GM19324 (cell line): ENCODE measurements around the gene KCNN3.
"Not testable (repeated sequence)": the region's sequence is repeated elsewhere in the genome, so short reads cannot be mapped to it uniquely, and the experiment has no call there.

Experiments
- ATAC-seq: cut with Tn5 transposase; IDR thresholded peaks from one replicate; pipeline ENCODE4 v1.9.1; 2021; ENCODE audit warnings: mild to moderate bottlenecking, moderate library complexity; ENCODE audit not compliant: unreplicated experiment, low FRiP score

Gene KCNN3

DNA sequence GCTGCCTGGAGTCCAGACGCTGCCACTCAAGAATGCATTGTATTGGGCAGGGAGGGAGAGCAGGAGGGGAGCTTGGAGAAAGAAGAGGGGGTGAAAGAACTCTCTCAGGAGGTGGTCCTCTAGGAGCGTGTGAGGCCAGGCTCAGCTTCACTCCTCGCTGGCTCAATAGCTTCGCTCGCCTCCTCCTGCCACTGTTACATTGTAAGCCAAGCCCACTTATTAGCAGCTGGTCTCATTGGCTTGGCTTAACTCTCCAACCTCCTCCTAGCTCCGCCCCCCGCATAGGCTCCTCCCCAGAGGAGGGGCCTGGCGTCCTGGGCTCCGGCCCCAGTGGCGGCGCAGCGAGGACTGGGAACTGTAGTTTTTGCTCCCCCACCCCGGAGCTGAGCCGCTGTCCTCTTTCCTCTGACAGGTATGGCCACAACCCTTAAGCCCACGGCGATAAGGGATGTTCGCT lies at the start of gene KCNN3:
KCNN3 (minus strand) TSS at position 167 of the 457 bp plus-strand sequence. CDS start 317 bp downstream, outside the sequence.
- ATAC-seq = peak; percentile 83

DNA sequence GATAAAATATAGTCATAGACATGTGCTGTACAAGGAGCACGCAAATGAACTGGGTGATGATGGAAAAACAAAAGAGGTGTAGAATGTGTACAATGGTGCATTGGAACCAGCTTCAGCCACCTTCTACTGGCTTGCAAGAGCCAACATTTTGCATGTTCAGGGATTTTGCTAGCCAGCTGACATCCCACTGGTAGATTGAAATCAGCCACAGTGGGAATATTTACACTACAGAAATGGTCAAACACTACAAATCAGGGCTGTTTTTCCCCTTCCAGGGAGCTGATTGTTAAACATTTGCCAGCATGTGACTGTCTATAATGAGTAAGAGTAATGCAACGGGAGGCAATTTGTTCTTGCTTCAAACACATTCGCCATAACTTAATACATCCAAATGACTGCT lies 43.2 kb upstream of the KCNN3 start:
- ATAC-seq = no peak

DNA sequence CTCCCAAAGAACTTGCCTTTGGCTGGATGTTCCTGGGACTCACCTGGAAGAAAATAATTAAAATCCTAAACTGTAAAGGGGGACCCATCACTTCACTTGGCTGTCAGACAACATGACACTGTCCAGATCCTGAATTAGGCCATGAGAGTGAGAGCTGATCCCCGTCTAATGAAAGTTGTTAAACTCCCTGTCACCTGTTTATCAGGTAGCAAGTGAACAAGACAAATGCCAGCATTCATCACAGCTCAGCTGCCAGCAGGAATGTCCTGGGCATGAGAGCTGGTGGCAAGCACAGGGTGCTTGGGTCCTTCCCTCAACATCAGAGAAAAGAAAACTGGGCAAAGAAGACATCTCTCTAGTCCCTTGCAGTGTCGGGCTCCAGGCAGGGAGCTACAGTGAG lies 42.7 kb upstream of the KCNN3 start:
- no peak for ATAC-seq

DNA sequence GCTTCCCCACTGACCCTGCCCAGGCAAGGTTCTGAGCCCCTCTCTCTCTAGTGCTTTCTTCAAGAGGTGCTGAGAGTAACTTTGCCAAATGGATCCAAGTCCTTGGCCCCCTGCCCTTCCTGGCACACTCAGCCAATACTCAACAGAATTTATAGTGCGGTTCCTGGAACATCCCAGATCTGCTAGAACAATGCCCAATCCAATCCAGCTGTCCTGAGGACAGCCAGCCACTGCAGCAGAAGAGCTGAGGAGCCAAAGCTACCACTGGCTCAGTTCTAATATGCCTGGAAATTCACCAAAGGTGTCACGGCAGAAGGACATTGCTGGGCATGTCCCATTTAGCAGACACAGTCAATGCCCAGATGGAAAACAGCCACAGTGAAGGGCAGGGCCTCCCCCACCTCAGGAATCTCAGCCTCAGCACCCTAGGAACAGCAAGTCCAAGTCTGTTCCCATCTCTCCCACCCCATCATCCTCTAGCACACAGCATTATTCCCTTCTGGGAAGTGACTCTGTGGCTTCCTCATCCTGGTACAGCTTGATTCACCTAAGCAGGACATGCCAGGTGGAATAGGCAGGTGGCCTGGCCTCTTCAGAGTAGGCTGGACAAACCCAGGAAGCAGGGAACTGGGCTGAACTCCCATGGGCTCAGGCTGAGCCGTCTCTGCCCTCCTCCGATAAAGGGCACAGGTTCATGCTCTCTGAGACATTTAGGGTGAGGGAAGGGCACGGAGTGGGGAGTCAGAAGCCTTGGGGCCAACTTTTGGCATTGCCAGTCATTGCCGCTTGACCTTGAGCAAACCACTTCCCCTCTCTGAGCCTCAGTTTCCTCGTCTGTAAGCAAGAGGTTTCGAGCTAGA lies 41.8 kb upstream of the KCNN3 start:
- no peak for ATAC-seq

DNA sequence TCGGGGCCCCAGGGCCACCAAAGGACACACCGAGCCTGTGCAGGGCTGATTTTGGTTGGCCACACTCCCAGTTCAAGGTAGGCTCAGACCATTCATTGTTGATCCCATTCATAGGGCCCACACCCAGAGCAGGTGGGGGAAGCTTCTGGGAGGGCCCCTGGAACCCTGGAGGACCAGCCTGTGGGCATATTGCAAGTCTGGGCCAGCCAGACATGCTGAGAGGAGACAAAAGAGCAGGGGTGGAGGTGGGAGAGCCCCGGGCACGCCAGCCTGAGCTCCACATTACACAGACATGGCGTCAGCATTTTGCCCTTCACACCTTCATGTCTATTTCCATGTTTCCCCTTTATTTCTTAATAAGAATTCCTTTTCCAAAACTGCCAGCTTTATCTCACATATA lies 40.8 kb upstream of the KCNN3 start:
- ATAC-seq = no peak

DNA sequence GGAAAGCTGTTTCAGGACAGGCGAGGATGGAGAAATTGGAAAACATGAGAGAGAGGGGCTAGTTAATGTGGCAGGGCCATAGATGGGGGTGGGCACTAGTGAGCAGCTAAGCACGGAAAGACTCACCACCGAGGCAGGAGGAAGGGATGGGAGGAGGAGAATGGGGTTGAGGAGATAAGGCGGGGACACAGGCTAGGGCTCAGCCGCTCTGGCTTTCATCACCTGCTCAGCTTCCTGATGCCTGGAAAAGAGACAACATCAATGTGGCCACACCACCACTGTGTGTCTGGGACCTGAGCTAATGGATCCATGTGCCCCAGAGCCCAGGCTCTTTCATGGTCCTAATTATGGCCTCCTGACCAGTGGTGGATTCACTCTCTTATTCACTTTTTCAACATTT lies 38.9 kb upstream of the KCNN3 start:
- no peak for ATAC-seq

DNA sequence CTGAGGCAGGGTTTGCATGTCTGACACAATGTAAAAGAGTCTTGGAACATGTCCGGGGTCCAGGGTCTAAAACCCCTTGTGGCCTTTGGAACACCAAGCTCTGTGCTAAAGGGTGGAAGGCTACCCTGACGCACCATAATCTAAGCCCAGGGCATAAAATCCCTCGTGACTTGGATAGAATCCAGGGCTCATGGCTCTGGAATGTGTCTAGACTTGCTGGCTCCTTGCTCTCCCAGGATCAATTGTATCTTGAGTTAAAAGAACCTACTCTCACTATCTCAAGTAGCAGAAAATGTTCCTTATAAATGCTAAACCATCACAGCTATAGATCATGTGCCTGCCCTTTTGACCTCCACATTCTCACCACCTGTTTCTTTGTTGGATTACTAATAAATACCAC lies 38.0 kb upstream of the KCNN3 start:
- not testable (repeated sequence) for ATAC-seq

DNA sequence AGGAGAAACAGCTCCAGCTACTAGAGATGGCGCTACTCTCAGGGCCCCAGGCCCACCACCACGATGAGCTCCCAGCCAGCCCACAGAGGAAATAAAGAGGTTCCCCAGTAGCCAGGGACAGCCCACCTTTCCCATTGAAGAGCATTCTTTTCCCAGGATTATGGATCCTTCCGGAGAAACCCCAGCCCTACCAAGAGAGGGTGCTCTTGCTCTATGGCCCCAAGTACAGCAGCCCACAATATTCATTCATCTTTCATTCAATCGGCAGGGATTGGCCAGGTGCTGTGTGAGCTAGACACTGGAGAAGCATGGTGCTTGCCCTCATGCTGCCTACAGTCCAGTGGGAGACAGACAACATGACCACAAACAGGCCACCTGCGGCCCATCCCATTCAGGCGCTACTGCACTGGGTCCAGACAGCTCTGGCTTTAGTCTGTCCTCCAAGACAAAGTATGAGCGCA lies 36.6 kb upstream of the KCNN3 start:
- ATAC-seq = no peak

DNA sequence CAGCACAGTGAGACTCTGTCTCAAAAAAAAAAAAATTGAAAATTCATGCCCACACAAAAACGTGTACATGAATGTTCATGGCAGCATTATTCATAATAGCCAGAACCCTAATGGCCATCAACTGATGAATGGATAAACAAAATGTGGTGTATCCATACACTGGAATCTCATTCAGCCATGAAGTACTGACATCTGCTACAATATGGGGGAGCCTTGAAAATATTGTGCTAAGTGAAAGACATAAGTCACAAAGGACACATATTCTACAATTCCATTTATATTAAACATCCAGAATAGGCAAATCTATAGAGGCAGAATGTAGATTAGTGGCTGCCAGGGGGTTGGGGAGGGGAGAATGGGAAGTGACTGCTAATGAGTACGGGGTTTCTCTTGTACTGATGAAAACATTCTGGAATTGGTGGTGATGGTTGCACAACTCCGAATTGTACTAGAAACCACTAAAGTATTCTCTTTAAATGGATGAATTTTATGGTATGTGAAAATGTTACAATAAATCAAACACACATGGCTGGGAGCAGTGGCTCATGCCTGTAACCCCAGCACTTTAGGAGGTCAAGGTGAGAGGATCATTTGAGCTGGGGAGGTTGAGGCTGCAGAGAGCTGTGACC lies 33.0 kb upstream of the KCNN3 start:
- ATAC-seq = no peak

DNA sequence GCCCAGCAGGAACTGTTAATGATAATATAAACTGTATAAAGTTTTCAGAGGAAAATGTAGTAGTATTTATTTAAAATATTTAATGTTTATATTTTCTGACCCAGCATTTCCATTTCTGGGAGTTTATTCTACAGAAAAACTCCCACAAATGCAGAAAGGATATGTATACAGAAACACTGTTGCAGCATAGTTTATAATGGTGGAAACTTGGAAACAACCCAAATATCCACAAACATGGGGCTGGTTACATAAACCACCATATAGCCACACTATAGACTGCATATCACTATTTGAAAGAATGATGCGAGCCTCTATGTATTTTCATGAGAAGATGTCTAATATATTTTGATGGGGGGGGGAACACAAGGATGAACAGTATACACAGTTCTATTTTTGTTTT lies 31.5 kb upstream of the KCNN3 start:
- no peak for ATAC-seq

DNA sequence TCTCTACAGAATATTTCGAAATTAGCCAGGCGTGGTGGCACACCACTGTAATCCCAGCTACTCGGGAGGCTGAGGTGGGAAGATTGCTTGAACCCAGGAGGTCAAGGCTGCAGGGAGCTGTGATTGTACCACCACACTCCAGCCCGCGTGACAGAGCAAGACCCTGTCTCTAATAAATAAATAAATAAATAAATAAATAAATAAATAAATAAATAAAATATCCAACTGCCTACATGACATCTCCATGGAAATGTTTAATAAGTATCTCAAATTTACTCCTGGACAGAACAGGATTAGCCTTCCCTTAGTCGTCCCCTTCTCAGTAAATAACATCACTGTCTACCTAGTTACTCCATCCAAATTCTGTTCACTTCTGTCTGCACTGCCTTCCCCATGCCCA lies 29.0 kb upstream of the KCNN3 start:
- no peak for ATAC-seq

DNA sequence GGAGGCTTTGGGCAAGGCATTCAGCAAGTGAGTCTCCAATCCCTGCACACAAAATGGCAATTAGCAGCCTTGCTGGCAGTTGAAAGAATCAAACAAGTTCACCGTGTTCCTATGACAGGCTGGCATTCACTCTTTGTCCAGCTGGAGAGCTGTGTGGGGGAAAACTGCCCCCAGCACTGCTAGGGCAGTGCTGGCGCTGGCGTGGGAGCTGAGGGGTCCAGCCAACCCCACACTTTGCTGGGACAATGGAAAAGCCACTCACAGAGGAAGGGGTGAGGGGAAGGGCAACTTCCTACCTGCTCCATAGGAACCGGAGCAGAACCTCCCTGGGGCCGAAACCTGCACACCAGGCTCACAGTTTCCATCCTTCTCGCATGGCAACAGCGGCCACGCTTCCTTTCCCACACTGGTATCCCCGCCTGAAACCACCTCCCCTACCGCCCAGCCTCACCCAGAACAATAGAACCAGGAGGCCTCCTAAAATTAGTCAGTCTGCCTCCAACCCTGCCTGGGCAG lies 26.7 kb upstream of the KCNN3 start:
- no peak for ATAC-seq

DNA sequence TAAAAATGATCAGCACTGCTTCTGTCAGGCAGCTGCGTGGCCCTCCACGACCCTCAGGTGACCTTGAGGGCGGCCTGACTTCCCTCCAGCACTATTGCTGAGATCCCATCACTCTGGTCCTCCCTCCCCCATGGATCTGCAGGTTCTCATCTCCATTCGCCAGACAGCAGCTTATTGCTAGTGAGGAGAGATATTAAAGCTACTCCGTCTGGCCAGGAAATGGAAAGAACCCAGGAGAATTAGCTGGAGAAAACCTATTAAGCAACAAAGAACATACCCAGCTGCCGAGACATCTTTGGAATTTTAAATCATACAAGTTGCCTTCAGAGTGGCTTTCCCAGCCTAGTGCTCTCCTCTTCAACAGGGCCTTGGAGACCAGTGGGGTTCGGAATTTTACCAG lies 25.7 kb upstream of the KCNN3 start:
- no peak for ATAC-seq

DNA sequence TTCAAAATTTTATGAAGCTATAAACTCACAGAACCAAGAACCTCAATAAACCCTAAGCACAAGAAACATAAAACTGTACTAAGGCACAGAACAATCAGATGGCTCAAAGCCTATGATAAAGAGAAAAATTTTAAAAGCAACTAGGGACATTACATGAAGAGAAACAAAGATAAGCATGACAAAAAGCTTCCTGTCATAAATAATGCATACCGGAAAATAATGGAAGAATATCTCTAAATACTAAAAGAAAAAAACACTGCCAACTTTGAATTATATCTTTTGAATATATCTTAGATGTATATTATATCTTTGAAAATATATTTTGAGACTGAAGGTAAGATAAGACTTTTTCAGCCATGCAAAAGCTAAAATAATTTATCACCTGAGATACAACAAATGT lies 21.4 kb upstream of the KCNN3 start:
- no peak for ATAC-seq

DNA sequence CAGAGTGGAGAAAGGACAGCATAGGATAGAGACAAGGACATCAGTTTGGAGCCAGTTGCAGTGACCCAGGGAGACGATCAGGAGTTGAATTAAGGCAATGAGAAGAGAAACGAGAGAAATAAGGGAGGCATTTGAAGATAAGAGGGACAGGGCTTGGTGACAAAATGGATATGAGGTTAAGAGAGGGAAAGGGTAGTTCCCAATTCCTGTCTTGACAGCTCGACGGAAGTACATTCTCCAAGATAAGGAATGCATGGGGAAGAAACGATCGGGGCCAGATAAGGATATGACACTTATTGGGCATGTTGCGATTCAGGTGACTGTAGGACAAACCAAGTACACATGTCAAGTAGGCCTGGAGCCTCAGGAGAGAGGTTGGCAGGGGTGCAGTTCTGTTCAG lies 18.7 kb upstream of the KCNN3 start:
- ATAC-seq = no peak

DNA sequence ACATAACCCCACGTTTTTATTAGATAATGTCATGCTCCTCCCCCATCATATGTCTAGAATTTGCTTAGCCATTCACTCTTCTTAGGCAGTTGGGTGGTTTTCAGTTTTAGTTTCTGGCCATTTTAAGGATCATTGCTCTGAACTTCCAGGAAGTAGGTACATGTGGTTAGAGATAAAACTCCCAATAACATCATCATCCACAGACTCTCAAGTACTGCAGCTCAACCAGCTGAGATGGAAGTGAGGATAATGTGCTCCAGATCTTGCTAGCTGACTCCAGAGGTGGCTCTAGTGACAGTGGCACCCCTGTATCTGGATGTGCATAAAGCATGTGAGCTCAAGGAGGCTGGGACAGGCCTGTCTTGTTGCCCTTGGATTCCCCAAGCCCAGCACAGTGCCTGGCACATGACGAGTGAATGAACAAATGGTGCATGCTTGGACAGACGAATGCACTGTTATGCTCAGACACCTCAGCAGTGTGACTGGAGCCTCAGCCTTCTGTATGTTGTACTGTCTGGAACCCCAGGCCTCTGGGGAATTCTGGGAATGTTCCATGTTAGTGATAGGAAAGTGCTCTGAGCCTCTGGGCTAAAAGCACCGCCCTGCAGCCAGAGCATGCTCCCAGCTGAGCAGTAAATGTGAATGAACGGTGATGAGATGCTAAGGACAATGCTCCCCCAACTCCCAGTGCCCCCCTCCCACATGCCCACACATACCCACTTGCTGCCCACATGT lies 16.4 kb upstream of the KCNN3 start:
- no peak for ATAC-seq

DNA sequence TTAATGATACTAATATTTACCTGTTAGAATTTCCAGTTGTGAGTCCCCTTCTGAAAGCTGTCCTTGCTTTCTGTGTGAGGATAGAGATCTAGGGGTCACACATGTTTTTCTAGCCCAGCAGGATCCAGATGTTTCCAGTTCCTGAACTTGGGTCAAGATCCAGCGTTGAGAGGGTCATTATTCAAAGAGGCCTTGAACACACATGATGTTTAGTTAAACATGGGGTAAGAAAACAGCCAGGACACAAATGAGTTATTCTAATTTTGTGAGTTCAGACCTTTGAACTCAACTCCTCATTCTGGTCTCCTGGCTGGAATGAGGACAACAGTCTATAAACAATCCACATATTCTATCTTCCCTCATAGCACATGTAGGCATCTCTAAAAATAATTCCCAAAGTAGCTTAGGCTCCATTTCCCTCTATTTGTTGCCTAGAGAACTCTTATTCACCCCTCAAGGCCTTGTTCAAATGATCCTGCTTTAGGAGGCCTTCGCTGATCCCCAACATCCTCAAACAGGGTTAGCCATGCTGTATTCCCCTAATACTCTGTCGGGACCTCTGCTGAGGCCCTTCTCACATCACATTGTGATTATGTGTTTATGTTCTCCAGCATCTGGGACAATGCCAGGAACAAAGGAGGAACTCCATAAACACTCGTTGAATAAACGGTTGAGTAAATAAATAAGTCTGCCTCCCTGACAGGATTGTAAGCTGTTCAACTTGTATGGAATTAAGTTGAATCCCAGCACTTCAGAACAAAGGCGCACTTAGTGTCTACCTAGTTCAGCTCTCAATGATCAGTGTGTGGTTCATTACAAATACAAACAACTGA lies 15.0 kb upstream of the KCNN3 start:
- no peak for ATAC-seq

DNA sequence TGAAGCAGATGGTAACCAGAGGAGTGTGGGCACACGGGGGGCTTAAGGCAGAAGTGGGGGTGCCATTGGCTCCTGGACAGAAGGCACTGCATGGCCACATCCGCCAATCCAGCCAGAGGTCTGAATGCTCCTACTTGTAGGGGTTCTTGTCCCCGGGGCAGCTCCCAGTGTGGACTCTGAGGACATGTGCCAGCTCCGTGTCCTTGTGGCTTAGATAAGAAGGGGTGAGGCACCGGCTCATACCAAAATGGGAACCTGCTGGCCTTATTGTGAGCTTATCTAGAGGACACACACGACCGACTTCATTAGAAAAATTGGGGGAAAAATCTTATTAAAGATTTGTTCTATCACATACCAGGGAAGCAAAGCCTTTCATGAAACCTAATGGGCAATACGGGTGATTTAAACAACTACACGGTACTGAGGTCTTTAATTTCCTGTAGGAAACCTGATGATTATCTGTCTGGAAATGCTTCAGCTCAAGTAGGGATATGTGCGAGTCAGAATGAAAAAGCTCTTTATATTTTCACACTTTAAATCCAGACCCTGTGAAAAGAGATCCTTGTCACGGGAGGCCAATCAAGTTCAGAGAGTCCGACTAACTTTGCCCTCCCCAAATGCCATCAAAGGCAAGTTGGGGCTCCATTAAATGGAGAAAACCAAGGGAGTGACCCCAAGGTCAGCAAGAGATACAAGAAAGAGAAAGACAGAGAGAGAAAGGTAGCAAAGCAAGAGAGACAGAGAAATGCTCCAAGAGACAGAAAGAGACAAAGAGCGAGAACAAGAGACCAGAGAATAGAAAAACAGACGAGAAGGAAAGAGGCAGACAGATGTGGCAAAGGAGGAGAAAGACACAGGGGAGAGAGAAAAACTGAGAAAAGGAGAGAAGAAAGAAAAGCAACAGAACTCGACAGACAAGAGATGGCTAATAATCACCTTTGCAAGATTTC lies 14.1 kb upstream of the KCNN3 start:
- ATAC-seq = no peak
